Skin epidermis (tissue), 12 donors: ENCODE data around the gene PDE6B.
A peak's percentile ranks its signal among the peaks of the same experiment; 100 is the strongest.
"Not testable (repeated sequence)": the region's sequence is repeated elsewhere in the genome, so short reads cannot be mapped to it uniquely, and the experiment has no call there.

Experiments used
- H3K27ac ChIP-seq, 21 experiments: fragments of 200-600 bp; sonication (generic) in 11 of 21; one replicate each; pipeline ENCODE4 v1.5.0; 2020; ENCODE audit warnings: mild to moderate bottlenecking in 3 of 21, inconsistent platforms in 2 of 21, moderate library complexity in 2 of 21
- H3K4me3 ChIP-seq, 7 experiments: fragments of 200-600 bp; sonication (generic) in 2 of 7; one replicate each; pipeline ENCODE4 v1.5.0; 2020; ENCODE audit warnings: inconsistent platforms in 2 of 7, mild to moderate bottlenecking in 2 of 7, moderate library complexity in 1 of 7

PDE6B gene

DNA sequence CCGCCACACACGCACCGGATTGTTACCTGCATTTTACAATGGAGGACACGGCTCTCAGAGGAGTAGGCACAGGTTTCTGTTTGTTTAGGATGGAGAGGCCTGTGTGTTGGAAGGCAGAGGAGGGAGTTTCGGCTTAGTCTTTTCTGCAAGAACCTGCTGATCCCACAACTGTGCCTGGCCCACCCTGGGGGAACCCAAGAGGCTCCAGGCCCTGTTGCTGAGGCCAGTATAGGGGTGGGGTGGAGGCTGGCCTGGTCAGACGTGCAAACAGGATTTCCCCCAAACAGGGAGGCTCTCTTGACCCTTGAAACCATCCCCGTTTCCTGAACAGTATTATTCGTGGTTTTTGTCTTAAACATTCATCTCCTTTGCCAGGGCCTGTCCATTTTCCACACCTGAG, 64.3 kb downstream of the PDE6B start:
- Histone ChIP-seq H3K4me3 (peak overlapping the region in 5 of 7 experiments; percentile 33 to 49 (median 39)), H3K27ac (peak overlapping the region in 20 of 21 experiments; percentile 41 to 90 (median 83))

DNA sequence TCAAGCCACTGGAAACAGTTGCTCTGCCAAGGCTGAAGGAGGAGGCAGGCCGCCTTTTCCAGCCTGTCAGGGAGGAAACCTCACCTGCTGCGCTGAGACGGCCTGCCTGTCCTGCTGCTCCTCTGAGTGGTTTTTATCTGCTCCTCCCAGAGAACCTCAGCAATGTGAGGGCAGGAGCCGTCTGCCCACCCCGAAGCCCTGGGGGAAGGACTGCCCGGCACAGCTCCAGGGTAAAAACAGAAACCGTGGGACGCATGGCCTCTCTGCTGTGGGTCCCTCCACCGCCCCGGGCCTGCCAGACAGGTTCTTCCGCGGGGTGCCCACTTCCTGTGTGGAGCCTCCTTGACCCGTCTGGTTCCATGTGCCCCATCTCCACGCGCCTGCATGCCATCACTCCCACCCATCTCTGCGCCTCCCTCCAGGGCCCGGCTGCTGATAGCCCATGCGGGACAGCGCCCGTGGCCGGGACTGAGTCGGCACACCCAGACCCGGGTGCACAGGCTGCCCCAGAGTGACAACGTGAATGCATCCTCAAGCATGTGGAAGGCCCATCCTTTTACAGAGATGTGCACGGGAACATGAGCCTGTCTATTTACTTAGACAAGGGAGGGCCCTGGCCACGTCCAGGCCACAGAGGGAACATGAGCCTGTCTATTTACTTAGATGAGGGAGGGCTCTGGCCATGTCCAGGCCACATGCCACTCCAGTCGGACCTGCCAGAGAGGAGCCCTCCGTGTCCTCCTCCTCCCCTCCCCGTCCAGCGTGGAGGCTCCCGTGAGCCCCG, 67.6 kb downstream of the PDE6B start:
- H3K4me3 ChIP-seq: no peak overlapping the region
- no peak overlapping the region for H3K27ac ChIP-seq

DNA sequence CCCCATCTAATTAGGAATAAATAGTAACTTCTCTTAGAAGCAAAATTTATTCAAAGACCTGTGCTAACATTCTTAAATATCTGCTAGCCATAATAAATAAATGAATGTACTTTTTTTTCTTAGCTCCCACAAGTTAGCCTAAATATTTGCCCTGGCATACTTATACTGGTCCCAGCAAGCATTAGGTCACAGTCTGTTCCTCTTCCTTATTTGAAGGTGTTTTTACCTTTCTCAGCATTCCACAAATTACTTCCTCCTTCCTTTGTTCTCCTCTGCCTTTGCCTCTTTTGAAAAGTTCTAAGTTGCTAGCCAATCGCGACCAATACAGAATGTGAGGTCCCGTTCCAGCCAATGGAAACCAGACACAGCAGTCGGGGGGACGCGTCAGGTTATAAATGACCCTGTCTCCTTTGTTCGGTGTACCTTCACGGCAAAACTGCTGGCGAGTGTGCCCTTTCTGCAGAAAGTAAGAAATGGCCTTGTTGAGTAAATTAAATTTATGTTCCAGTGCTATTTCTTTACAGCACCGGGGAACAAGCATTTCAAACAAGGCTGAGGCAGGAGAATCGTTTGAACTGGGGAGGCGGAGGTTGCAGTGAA, 69.1 kb downstream of the PDE6B start:
- H3K27ac ChIP-seq, H3K4me3 ChIP-seq: not testable (repeated sequence)

DNA sequence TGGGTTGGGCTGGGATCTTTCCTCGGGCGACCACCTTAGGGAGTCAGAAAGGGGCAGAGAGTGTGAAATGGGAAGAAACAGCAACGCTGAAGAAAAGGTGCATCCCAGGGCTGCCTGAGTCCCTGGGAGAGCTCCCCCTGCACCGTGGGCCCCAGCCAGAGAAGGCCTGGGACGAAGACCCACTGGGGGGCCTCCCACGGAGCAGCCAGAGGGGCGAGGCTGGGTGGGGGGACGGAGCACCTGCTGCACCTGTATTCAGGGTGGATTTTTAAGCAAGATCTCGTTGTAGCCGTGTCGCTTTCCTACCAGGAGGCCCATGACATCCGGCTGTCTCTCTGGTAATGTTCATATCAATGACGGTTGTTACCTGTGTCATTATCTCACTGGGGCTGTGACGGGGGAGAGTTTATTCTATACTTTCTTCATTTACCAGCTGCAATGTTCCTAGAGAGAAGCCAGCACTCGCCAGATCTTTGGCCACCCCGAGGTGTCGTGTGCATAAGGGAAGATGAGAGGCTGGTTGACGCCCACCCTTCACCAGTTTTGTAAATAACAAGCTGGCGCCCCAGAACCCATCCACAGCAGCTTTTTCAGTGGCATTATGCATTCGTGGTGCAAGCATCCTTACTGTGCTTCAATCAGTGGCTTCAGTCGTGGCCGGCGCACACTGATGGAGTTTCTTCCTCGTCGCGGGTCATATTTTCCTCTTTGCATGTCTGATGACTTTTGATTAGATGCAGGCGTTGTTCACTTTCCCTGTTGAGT, 74.6 kb downstream of the PDE6B start:
- no peak overlapping the region for H3K4me3 ChIP-seq

DNA sequence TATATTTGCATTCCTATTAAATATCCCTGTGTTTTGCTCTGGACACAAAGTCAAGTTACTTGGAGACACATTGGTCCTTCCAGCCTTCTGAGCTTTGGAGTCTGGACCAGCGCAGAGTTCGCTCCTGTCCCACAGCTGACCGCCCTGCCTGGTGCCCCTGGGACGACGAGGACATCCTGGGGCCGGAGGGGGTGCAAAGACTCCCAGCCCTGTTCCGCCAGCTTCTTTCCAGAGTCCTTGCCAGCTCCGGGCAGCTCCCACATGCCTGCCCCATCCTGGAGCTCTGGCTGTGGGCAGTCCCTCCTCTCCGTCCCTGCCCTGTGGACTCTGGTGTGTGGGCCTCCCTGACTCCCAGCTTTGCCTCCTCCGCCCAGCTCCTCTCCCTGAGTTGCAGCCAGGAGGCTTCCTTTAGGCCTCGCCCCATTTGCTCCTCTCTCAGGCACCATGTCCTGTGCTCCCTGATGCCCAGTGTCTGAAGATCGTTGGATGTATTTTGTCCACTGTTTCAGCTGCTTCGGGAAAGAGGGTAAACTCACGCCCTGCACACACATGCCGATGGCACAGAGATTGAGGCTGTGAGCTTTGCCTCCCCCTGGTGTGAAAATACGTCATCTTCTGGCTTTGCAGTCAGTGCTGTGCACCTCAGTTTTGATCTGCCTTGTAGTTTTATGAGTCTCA, 75.4 kb downstream of the PDE6B start:
- no peak overlapping the region for H3K27ac ChIP-seq
- no peak overlapping the region for H3K4me3 ChIP-seq

More for the DNA sequence above, 74.6 kb downstream of the PDE6B start:
- H3K27ac ChIP-seq: peak overlapping the region in 17 of 21 experiments; percentile 10 to 83 (median 57)

DNA sequence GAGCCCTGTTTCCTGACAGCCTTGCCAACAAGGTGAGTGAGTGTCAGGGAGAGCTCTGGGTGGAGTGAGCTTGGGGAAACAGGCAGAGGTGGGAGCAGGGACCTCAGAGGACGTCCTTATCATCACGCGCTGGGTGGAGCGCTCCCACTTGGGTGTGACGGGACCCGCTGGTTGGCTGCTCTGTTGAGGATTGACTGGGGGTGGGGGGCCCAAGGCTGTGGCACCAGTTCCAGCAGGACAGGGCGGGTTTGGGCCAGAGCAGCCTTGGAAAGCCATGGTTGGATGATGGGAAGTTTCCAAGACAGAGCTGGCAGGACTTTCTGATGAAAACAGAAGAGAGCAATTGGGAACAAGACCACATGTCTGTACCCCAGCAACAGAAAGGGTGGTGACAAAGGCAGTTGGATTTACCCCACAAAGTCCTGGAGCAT, 77.3 kb downstream of the PDE6B start:
- H3K4me3 ChIP-seq: no peak overlapping the region
- peak overlapping the region in 1 of 21 experiments; percentile 45 for H3K27ac ChIP-seq

DNA sequence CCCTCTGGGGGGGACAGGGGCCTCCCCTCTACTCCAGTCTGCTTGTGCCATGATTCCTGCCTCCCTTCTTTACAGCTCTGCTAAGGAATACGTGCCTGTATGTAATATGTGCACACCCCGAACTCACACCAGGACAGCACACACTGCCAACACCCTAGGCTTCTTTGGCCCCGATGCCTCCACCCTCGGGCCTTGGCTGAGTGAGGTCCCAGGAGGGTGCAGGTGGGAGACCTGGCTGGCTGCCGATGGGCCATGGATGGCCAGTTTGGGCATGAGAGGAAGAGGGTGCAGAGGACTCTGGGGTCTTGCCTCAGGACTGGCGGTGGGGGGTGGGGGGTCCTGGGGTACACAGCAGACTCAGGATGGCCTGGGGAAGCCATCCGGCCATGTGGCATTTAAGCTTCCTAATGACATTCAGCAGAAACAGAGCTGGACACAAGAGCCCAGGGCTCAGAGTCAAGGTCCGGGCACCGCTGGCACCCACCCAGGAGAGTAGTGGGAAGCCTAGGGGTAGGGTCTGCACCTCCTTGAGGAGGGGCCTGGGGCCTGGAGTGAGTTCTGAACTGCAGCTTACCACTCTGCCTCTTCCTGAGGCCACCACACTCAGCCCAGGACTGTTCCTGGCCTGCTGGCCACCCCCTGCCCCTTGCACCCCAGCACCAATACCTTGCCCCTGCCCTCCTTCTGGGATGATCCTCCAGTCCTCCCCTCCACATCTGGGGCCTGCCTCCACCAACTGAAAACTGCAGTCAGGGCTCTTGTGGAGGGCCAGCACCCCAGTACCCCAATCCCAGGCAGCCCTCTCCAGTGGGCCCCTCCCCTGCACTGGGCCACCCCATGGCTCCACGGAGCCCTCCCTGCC, 78.2 kb downstream of the PDE6B start:
- Histone ChIP-seq H3K27ac (peak overlapping the region in 2 of 21 experiments; percentile 3 to 45), H3K4me3 (no peak overlapping the region)

DNA sequence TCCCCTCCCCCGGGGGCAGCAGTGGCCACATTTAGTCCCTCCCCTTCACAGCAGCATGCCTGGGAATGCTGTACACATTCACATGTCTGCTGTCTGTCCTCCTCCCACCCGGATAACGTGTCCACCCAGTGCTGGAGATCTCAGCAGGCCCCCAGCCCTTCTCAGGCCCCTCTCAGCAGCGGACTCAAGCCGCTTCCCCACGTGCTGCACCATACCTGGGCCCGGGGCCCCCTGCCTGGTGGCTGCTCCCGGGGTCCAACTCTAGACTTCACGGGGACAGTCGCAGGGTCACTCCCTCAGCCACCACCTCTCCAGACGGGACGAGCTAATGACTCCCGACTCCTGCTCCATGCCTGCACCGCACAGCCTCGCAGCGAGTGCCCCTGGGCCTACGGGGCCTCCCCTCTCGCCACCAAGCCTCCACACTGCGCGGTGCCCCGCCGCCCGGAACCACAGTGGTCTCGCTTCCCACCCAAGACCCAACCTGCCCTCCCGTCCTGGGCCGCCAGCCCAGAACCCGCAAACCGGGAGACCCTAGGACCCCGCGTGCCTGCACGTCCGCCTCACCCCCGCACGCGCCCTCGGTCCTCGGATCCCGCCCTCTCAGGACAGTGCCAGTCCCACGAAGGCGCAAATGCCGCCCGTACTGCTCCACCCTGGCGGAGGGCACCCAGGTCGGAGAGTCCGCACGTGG, 79.0 kb downstream of the PDE6B start:
- H3K4me3 ChIP-seq: no peak overlapping the region

DNA sequence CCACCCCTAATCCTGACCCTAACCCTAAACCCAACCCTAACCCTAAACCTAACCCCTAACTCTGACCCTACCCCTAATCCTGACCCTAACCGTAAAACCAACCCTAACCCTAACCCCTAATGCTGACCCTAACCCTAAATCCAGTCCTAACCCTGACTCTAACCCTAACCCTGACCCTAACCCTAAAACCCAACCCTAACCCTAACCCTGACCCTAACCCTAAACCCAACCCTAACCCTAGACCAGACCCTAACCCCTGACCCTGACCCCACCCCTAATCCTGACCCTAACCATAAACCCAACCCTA, 79.6 kb downstream of the PDE6B start:
- peak overlapping the region; percentile 66 to 100 (median 92) for H3K4me3 ChIP-seq
- peak overlapping the region in 19 of 21 experiments; percentile 56 to 99 (median 97) for H3K27ac ChIP-seq

More for the DNA sequence above, 79.0 kb downstream of the PDE6B start:
- peak overlapping the region in 1 of 21 experiments; percentile 81 for H3K27ac ChIP-seq

DNA sequence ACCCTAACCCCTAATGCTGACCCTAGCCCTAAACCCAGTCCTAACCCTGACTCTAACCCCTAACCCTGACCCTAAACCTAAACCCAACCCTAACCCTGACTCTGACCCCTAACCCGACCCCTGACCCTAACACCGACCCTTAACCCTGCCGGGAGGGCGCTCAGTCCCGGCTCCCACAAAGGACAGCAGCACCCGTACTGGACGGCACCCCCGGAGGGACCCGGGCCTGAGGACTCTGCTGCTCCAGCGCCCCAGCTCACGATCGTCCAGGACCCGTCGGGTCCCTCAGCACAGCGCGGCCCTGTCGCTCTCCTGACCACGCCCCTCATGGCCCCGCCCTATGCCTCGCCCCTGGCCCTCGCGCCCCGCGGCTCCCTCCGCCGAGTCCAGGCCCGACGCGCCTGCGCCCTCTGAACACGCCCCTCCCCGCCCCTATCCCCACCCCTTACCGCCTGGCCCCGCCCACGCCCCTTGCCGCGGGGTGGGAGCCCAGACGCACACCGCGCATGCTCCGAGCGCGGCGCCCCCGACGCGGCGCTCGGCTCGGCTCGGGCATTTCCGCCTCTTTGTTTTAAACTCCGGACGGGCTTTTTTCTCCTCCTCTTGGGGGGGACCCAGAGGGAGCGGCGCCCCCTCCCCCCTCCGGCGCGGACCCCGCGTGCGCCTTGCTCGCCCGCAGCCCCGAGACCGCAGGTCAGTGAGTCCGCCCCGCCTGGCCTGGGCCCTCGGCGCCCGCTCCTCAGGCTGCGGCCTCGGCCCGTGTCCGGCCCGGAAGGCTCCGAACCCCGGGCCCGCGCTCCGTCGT, 80.1 kb downstream of the PDE6B start, which contains the start of gene PCGF3:
Gene PCGF3, plus strand, starts transcription at position 555 of the 805 bp plus-strand sequence. CDS start 27,849 bp downstream, outside the sequence.
- peak within 1 kb of the TSS; percentile 92 to 99 (median 97) for H3K27ac ChIP-seq
- H3K4me3 ChIP-seq: peak within 1 kb of the TSS; percentile 66 to 100 (median 92)

DNA sequence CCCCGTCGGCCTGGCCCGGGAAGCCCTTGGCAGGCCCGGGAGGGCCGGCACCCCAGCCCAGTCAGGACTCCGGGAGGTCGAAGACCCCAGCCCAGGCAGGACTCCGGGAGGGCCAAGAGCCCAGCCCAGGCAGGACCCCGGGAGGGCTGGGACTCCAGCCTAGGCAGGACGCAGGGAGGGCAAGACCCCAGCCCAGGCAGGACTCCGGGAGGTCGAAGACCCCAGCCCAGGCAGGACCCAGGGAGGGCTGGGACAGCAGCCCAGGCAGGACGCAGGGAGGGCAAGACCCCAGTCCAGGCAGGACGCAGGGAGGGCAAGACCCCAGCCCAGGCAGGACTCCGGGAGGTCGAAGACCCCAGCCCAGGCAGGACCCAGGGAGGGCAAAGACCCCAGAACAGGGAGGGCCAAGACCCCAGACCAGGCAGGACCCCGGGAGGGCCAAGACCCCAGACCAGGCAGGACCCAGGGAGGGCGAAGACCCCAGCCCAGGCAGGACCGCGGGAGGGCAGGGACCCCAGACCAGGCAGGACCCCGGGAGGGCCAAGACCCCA, 80.8 kb downstream of the PDE6B start:
- Histone ChIP-seq H3K27ac (peak overlapping the region; percentile 92 to 99 (median 97)), H3K4me3 (peak overlapping the region; percentile 66 to 100 (median 92))

DNA sequence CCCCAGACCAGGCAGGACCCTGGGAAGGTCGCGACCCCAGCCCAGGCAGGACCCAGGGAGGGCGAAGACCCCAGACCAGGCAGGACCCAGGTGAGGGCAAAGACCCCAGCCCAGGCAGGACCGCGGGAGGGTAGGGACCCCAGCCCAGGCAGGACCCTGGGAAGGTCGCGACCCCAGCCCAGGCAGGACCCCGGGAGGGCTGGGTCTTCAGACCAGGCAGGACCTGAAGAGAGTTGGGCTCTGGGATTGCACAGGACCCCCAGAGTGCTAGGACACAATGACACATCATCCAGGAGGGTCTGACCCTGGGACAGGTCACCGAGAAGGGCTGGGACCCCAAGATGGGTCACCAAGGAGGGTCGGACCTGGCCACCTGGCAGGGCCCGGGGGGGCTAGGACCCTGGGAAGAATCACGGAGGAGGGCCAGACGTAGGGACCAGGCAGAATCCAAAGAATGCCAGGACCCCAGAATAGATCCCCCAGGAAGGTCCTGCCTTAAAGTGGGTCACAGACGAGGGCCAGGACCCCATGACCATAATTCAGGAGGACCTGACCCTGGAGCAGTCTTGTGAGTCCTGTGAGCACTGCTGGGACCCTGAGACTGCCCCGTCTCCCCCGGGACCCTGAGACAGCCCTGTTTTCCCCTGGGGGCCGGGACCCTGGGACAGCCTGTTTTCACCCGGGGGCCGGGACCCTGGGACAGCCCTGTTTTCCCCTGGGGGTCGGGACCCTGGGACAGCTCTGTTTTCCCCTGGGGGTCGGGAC, 81.6 kb downstream of the PDE6B start:
- Histone ChIP-seq H3K4me3 (peak overlapping the region; percentile 66 to 100 (median 92)), H3K27ac (peak overlapping the region in 16 of 21 experiments; percentile 26 to 99 (median 98))

DNA sequence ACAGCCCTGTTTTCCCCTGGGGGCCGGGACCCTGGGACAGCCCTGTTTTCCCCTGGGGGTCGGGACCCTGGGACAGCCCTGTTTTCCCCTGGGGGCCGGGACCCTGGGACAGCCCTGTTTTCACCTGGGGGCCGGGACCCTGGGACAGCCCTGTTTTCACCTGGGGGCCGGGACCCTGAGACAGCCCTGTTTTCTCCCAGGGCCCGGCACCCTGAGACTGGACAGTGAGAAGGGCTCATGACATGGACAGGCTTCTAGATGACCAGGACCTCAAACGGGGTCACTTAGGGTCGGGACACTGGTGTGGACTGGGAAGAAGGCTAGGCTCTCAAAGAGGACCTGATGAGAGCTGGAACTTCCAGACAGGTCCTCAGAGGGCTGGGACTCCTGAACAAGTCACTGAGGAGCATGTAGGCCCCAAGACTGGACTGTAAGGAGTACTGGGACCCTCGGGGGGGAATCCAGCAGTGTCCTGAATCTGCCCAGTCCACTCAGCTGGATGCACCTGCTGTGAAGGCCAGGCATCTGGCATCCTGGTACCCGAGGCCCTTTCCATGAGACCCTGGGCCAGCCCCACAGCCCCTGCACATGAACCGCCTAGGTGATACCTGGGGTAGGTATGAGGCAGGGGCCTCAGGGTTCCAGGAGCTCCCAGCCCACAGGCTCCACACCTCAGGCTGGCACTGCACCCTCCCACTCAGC, 82.7 kb downstream of the PDE6B start:
- no peak overlapping the region for H3K4me3 ChIP-seq
- H3K27ac ChIP-seq: peak overlapping the region in 4 of 21 experiments; percentile 5 to 99 (median 98)

DNA sequence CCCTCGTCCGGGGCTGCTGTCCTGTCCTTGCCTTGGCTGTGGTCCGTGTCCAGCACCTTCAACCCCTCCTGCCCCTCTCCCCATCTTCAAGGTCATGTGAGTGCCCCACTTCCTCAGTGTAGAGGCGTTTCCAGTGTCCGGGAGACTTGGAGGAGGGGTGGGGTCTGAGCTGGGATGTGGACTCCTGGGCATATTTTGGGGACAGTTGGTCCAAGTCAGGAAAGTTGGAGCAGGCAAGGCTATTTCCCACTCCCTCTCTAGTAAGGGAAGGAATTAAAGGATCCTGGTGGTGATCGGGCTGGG, 83.2 kb downstream of the PDE6B start:
- peak overlapping the region in 4 of 21 experiments; percentile 5 to 99 (median 52) for H3K27ac ChIP-seq
- H3K4me3 ChIP-seq: no peak overlapping the region

DNA sequence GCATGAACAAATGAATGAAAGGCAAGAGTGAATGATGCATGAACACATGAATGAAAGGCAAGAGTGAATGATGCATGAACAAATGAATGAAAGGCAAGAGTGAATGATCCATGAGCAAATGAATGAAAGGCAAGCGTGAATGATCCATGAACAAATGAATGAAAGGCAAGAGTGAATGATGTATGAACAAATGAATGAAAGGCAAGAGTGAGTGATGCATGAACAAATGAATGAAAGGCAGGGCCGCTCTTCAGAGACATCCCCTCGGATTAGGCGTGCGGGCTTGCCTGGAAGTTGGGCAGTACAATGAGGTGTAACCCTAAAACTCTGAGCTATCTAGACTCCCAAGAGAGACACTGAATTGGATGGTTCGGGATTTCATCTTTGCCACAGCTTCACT, 84.0 kb downstream of the PDE6B start:
- Histone ChIP-seq H3K27ac (no peak overlapping the region), H3K4me3 (no peak overlapping the region)

DNA sequence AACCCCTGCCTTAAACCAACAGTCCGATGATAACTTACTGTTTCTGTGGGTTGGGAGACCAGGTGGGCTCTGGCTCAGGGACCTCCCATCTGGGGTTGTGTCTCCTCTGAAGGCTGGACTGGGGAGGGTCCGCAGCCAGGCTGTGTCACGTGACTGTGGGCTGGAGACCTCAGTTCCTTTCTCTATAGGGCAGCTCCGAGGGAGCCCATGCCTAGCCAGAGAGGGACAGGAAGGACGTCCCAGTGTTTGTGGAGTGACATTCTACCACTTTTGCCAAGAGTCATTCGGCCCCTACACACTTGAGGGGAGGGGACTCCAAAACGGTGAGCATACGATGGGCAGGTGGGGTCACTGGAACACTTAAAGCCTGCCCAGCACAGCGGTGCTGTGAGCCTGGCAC, 84.7 kb downstream of the PDE6B start:
- H3K4me3 ChIP-seq: no peak overlapping the region
- H3K27ac ChIP-seq: peak overlapping the region in 2 of 21 experiments; percentile 7 to 13
